GM21529 (cell line): ENCODE data around the gene OGN.

Experiments used
- ATAC-seq: cut with Tn5 transposase; IDR thresholded peaks from one replicate; pipeline ENCODE4 v1.9.1; 2021; ENCODE audit not compliant: unreplicated experiment

OGN gene

GRCh38 chr9:92349771-92350739 is 54.3 kb downstream of the OGN start:
- no peak for ATAC-seq

GRCh38 chr9:92345582-92345981 is 58.8 kb downstream of the OGN start:
- no peak for ATAC-seq

- no peak for ATAC-seq
Observed at GRCh38 chr9:92342825-92343488, 61.4 kb downstream of the OGN start.

GRCh38 chr9:92341578-92341977 is 62.8 kb downstream of the OGN start:
- ATAC-seq: no peak

GRCh38 chr9:92333282-92333634 is 71.1 kb downstream of the OGN start:
- ATAC-seq: no peak
